Pancreas (tissue), 10 donors: ENCODE data around the gene PMP22. TPM values are rescaled to one million over a fixed set of nuclear protein-coding genes. Genes with fewer than 3 reads are reported as not detected.

Source experiments
- ATAC-seq, 4 donors: fragments of 200-7000 bp; cut with Tn5 transposase; one replicate each; pipeline versions ENCODE4 v1.8.0 to v1.9.1; 2020; ENCODE audit warnings: mild to moderate bottlenecking in 4 of 4, moderate library complexity in 4 of 4
- DNase-seq, 6 donors: peaks; one replicate each; pipeline ENCODE4 v3.0.0-alpha.2; 2020
- FAIRE-seq: peaks from 2 replicates; lab custom pipeline; 2012; peaks lifted over from hg19 to GRCh38; lab: Jason Lieb, UNC
- H3K27ac ChIP-seq, 4 donors: fragments of 200-600 bp; sonication (generic); 1 replicate in 3 of 4; 2 replicates in 1 of 4; pipeline versions ENCODE4 v1.5.0 to v1.8.0; 2020
- H3K27me3 ChIP-seq, 4 donors: fragments of 200-600 bp; one replicate each; pipeline ENCODE4 v1.8.0; 2021
- H3K36me3 ChIP-seq, 3 donors: fragments of 200-600 bp; sonication (generic) in 1 of 3; one replicate each; pipeline versions ENCODE4 v1.5.0 to v1.8.0; 2020 to 2021
- H3K4me1 ChIP-seq, 3 donors: fragments of 200-600 bp; one replicate each; pipeline ENCODE4 v1.8.0; 2021
- H3K4me3 ChIP-seq, 4 donors: fragments of 200-600 bp; sonication (generic) in 2 of 4; one replicate each; pipeline versions ENCODE4 v1.5.0 to v1.8.0; 2020 to 2021
- H3K9me3 ChIP-seq, 4 donors: fragments of 200-600 bp; one replicate each; pipeline ENCODE4 v1.8.0; 2021
- WGBS, 2 donors: extraction: QIAGEN DNeasy Blood & Tissue Kit; methylation state at CpG; one replicate each; pipeline ENCODE4 v1.1.7; 2013; 5-methylcytosine and 5-hydroxymethylcytosine counted together
- intact Hi-C, 3 donors: fragments of 100-400 bp; cut with DNase I; formaldehyde crosslinking; loops; one replicate each; pipeline versions ENCODE4 v1.11.1 to v1.14.2; 2022
- polyA plus RNA-seq, 2 donors: library from polyadenylated mRNA; stranded (reverse); fragments of 200-250 nt; gene quantifications; one replicate each; pipeline ENCODE4 v1.2.3, GENCODE V29; 2013
- total RNA-seq, 6 donors: library from RNA; stranded (reverse); fragmentation: NEBNext Ultra II Directional in 4 of 6; extraction: Animal tissue kit (Norgen Biotek cat#: 25700) in 4 of 6; gene quantifications; one replicate each; pipeline versions ENCODE4 v1.2.1 to v1.2.4, GENCODE V29; 2021 to 2023
- TF ChIP-seq, protein P1 (sequence below), 4 donors: fragments of 200-600 bp; sonication (generic) in 3 of 4; IDR thresholded peaks; one replicate each; pipeline versions ENCODE4 v1.5.0 to v1.8.0; 2021; ENCODE audit warnings: antibody characterized with exemption in 4 of 4
- donor health status: healthy with polysubstance abuse.
- donor health status: DM: no; HTN: no; CAD: no; lungs with moderate emphysema.
- donor health status: DM: no; HTN: no; CAD: no.
- donor health status: control.
- donor health status: control.
- donor health status: Bipolar disorder and iron deficiency.
- donor health status: DM: yes; HTN: yes; CAD: no.
- donor health status: DM: no; HTN: no; CAD: no.
- donor health status: DM: no; HTN: no; CAD: no.
- donor health status: DM: yes; HTN: yes; CAD: no.

Gene PMP22
- total and polyA plus RNA-seq, 8 donors = 5.8 to 24.8 (median 10.4) TPM

DNA sequence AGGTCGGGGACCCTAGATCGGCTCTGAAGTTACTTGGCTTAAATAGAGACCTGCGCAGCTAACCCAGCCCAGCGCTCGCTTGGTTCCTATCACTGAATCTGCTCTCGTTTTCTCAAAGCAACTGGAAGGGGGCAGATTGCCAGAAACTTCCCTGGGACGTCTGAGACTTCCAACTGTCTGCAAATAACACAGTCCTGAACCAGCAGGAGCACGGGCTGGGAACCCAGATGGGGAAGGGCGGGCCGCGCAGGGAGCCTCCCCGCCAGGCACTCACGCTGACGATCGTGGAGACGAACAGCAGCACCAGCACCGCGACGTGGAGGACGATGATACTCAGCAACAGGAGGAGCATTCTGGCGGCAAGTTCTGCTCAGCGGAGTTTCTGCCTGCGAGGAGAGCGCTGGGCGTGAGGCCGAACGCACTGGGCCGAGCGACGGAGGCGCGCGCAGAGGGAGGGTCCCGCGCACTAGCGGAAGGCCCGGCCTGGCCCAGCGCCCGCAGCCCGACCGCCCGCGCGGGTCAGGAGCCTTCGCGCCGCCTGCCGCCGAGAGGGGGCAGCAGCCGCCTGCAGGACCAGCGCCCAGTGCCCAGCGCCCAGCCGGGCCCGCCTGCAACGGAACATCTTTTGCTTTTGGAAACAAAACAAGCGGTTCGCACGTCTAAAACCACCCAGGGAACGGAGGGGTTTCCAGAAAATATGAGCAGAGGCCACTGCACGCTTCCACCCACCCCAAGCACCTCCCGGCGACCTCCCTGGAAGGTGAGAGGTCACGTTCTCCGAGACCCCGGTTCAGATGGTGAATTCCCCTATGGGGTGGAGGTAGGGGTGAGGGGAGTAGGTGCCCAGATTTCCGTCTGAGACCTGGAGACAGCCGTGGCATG, 4.5 kb downstream of the PMP22 start:
- DNase-seq (peak; percentile 76 to 94 (median 88)), ATAC-seq (peak; percentile 77 to 82 (median 81)), FAIRE-seq (no peak)
- TF ChIP-seq, protein P1, sequence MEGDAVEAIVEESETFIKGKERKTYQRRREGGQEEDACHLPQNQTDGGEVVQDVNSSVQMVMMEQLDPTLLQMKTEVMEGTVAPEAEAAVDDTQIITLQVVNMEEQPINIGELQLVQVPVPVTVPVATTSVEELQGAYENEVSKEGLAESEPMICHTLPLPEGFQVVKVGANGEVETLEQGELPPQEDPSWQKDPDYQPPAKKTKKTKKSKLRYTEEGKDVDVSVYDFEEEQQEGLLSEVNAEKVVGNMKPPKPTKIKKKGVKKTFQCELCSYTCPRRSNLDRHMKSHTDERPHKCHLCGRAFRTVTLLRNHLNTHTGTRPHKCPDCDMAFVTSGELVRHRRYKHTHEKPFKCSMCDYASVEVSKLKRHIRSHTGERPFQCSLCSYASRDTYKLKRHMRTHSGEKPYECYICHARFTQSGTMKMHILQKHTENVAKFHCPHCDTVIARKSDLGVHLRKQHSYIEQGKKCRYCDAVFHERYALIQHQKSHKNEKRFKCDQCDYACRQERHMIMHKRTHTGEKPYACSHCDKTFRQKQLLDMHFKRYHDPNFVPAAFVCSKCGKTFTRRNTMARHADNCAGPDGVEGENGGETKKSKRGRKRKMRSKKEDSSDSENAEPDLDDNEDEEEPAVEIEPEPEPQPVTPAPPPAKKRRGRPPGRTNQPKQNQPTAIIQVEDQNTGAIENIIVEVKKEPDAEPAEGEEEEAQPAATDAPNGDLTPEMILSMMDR (IDR thresholded peaks at IDR 0.05) = peak; percentile 74 to 87 (median 82)
- WGBS, 2 donors = 1% methylated on average over 54 to 67 of the region's 67 CpGs
- H3K36me3 ChIP-seq = no peaks in the 10 kb centered on the region
- peak overlapping the region; percentile 33 to 65 (median 49) for H3K4me3 ChIP-seq
- peaks cover 23 to 28% (median 25%) of the 10 kb centered on the region in 3 donors for H3K4me1 ChIP-seq
- no peaks in the 10 kb centered on the region for H3K27me3 ChIP-seq
- intact Hi-C loops = loop anchor here in 1 of 3 donors (5.0 kb wide), 1 partner anchor 242 kb away; no protein-coding TSS in a partner anchor
- H3K9me3 ChIP-seq = no peaks in the 10 kb centered on the region
- H3K27ac ChIP-seq = peak overlapping the region in 3 of 4 donors; percentile 67 to 69 (median 68)

GRCh38 chr17:15257796-15258512, 7.2 kb downstream of the PMP22 start:
- FAIRE-seq = no peak
- no peaks in the 10 kb centered on the region for H3K9me3 ChIP-seq
- TF ChIP-seq, protein P1 (IDR thresholded peaks at IDR 0.05) = no peak
- DNase-seq = no peak
- intact Hi-C loops = loop anchor here in 2 of 3 donors (10.0 kb wide), 2 partner anchors 147 to 257 kb away; no protein-coding TSS in a partner anchor
- peaks cover 5 to 15% (median 6%) of the 10 kb centered on the region in 3 donors for H3K4me1 ChIP-seq
- WGBS, 2 donors = 84 to 85% methylated on average over 6 of the region's 6 CpGs
- no peak overlapping the region for H3K4me3 ChIP-seq
- no peaks in the 10 kb centered on the region for H3K36me3 ChIP-seq
- no peaks in the 10 kb centered on the region for H3K27me3 ChIP-seq
- ATAC-seq = no peak
- H3K27ac ChIP-seq = no peak overlapping the region

DNA sequence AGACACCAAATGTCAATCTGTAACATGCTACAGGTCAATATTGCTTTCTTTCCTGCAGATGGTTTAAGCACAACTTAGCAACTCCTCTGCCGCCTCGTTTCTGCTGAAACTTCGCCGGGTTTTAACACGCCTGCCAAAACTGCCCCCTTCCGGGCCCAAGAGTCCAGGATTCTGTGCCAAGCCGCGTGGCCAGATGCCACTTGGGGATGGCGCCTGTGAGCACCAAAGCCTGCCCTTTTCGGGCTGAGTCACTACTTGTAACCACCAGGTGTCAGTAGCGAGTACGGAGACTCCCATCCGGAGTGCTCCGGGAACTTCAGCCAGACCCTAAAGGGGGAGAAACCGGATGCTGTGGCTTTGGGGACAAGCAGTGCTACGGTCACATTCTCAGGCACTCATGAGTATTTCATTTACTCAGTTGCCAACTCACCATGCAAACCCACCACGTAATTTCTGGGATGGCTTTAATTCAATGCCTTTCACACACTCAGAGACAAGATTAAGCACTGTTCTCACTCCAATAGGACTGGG, 7.8 kb downstream of the PMP22 start:
- Histone ChIP-seq H3K4me1 (peaks cover 5 to 15% (median 6%) of the 10 kb centered on the region in 3 donors), H3K27ac (no peak overlapping the region), H3K36me3 (no peaks in the 10 kb centered on the region), H3K27me3 (no peaks in the 10 kb centered on the region), H3K9me3 (no peaks in the 10 kb centered on the region), H3K4me3 (no peak overlapping the region)
- ATAC-seq (peak; percentile 22 to 70 (median 66)), DNase-seq (peak; percentile 62 to 85 (median 77)), FAIRE-seq (no peak)
- intact Hi-C loops = loop anchor here in 2 of 3 donors (10.0 kb wide), 2 partner anchors 147 to 257 kb away; no protein-coding TSS in a partner anchor
- 2% methylated on average over 17 of the region's 17 CpGs for WGBS, 2 donors
- TF ChIP-seq, protein P1 (IDR thresholded peaks at IDR 0.05) = peak; percentile 72 to 88 (median 80)

- no peak for FAIRE-seq
- intact Hi-C loops = loop anchor here in 2 of 3 donors (10.0 kb wide), 2 partner anchors 148 to 258 kb away; no protein-coding TSS in a partner anchor
Observed at GRCh38 chr17:15256689-15257088, 8.4 kb downstream of the PMP22 start.

More at GRCh38 chr17:15256689-15257088, 8.4 kb downstream of the PMP22 start:
- H3K9me3 ChIP-seq = no peaks in the 10 kb centered on the region
- 58 to 65% methylated on average over 7 of the region's 7 CpGs for WGBS, 2 donors
- H3K27ac ChIP-seq = no peak overlapping the region
- H3K4me3 ChIP-seq = no peak overlapping the region
- TF ChIP-seq, protein P1 (IDR thresholded peaks at IDR 0.05) = no peak
- H3K27me3 ChIP-seq = no peaks in the 10 kb centered on the region
- H3K36me3 ChIP-seq = no peaks in the 10 kb centered on the region
- DNase-seq (no peak), ATAC-seq (no peak)
- H3K4me1 ChIP-seq = peaks cover 5 to 14% (median 6%) of the 10 kb centered on the region in 3 donors
